Natural killer cell (primary cell): ENCODE results near the gene MED13L. TPM values are rescaled to one million over a fixed set of nuclear protein-coding genes. Genes with fewer than 3 reads are reported as not detected.

Experiments
- ATAC-seq, 3 donors: fragments of 150-1000 bp in 2 of 3; fragments of 200-7000 bp in 1 of 3; cut with Tn5 transposase; 1 replicate in 1 of 3; 2 replicates in 2 of 3; pipeline ENCODE4 v1.10.0; 2021; ENCODE audit warnings: mild to moderate bottlenecking in 2 of 3, moderate library complexity in 2 of 3
- DNase-seq, 2 donors: peaks; one replicate each; pipeline versions ENCODE4 v3.0.0 to v3.0.0-alpha.2; 2013 to 2021; ENCODE audit warnings: mixed read lengths in 1 of 2
- H3K27ac ChIP-seq: one replicate; pipeline ENCODE4 v1.5.1; 2013; ENCODE audit warnings: mild to moderate bottlenecking, low read length
- H3K27me3 ChIP-seq: one replicate; pipeline ENCODE4 v1.6.1; 2013; ENCODE audit warnings: low read length; ENCODE audit not compliant: control insufficient read depth, insufficient read depth
- H3K36me3 ChIP-seq: one replicate; pipeline ENCODE4 v1.6.1; 2013; ENCODE audit warnings: low read length; ENCODE audit not compliant: control insufficient read depth, insufficient read depth
- H3K4me1 ChIP-seq: one replicate; pipeline ENCODE4 v1.6.1; 2013; ENCODE audit warnings: low read length; ENCODE audit not compliant: control insufficient read depth, insufficient read depth
- H3K4me3 ChIP-seq: one replicate; pipeline ENCODE4 v1.5.1; 2013; ENCODE audit warnings: low read length
- H3K9me3 ChIP-seq: one replicate; pipeline ENCODE4 v1.6.1; 2013; ENCODE audit warnings: low read length; ENCODE audit not compliant: control insufficient read depth, insufficient read depth
- H3K27ac Mint-ChIP-seq, 2 donors: one replicate each; pipeline ENCODE4 v1.8.0; 2022; ENCODE audit warnings: mild to moderate bottlenecking in 2 of 2, mixed read lengths in 2 of 2, moderate library complexity in 1 of 2
- H3K27me3 Mint-ChIP-seq, 2 donors: one replicate each; pipeline ENCODE4 v1.8.0; 2022; ENCODE audit warnings: low read depth in 2 of 2, mixed read lengths in 2 of 2
- H3K36me3 Mint-ChIP-seq: one replicate; pipeline ENCODE4 v1.8.0; 2022; ENCODE audit warnings: mixed read lengths
- H3K4me1 Mint-ChIP-seq, 2 donors: one replicate each; pipeline ENCODE4 v1.8.0; 2022; ENCODE audit warnings: mixed read lengths in 2 of 2
- H3K4me3 Mint-ChIP-seq: one replicate; pipeline ENCODE4 v1.8.0; 2022; ENCODE audit warnings: mild to moderate bottlenecking, moderate library complexity, mixed read lengths
- H3K9me3 Mint-ChIP-seq, 2 donors: one replicate each; pipeline ENCODE4 v1.8.0; 2022; ENCODE audit warnings: mixed read lengths in 2 of 2
- WGBS: methylation state at CpG from one replicate; pipeline ENCODE4 v1.1.7; 2013; ENCODE audit warnings: missing lambda C conversion rate; ENCODE audit not compliant: insufficient coverage; 5-methylcytosine and 5-hydroxymethylcytosine counted together
- intact Hi-C: fragments of 100-400 bp; cut with micrococcal nuclease; formaldehyde crosslinking; loops from one replicate; pipeline ENCODE4 v1.14.2; 2022
- total RNA-seq, 4 donors: library from RNA; stranded (reverse); fragments of 120-200 nt in 1 of 4; gene quantifications; one replicate each; pipeline versions ENCODE4 v1.2.3 to v1.2.4, GENCODE V29; 2013 to 2022
- TF ChIP-seq, protein P1 (sequence below): fragments of 200-600 bp; IDR thresholded peaks from one replicate; pipeline ENCODE4 v1.8.0; 2022; ENCODE audit warnings: antibody characterized with exemption

Gene MED13L
- total RNA-seq, 3 donors from 2014 or later (not counting 1 experiment from before 2014, with no cell fraction given) = 237 to 316 (median 240) TPM

DNA sequence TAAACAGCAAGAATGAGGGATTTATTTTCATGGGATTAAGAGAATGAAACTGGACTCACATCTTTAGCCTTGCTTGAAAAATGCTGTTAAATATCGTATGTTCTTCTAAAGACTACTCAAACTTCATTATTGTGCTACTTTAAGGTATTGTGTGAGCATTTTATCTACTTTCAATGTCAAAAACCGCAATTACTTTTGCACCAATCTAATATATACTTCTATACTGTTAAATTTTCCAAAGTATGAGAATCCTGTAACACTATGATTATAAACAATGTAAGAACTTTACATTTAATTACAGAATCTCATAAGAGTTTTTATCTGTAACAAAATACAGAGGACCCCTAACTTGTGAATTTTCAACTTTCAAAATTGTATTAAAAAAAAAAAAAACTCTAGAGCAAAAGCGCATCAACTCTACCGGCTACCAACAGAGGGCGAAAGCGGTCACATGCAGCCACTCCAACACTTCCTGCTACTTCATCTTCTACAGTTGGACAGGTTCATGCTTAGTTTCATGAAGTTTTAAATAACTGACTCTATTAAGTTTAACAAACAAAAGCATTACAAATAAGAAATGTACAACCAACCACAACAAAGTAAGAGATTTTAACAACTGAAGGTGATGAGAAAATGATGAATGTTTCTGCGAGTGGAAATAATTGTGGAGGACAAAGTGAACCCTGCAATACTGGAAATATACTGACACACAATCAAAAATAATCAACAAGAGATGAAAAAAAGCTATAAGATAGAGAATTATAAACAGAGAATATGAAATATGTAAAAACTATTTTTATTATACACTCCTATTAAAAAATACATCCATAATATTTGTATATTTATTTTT lies 210.9 kb downstream of the MED13L start:
- Mint-ChIP-seq H3K27me3 (no peaks in the 10 kb centered on the region), H3K27ac (peak overlapping the region; percentile 13 to 50), H3K4me3 (no peak overlapping the region), H3K4me1 (peaks cover 41 to 44% of the 10 kb centered on the region in 2 donors), H3K36me3 (no peaks in the 10 kb centered on the region), H3K9me3 (no peaks in the 10 kb centered on the region)
- Histone ChIP-seq H3K27ac (no peak overlapping the region), H3K36me3 (no peaks in the 10 kb centered on the region), H3K9me3 (no peaks in the 10 kb centered on the region), H3K4me1 (peaks cover under 1% of the 10 kb centered on the region), H3K27me3 (no peaks in the 10 kb centered on the region), H3K4me3 (no peak overlapping the region)
- peak; percentile 42 to 80 for DNase-seq
- intact Hi-C loops = loop anchor here (1.0 to 5.0 kb wide), 2 partner anchors 170 to 211 kb away; partner anchors contain the start of gene MED13L
- 13% methylated on average over 4 of the region's 7 CpGs for WGBS
- TF ChIP-seq, protein P1, sequence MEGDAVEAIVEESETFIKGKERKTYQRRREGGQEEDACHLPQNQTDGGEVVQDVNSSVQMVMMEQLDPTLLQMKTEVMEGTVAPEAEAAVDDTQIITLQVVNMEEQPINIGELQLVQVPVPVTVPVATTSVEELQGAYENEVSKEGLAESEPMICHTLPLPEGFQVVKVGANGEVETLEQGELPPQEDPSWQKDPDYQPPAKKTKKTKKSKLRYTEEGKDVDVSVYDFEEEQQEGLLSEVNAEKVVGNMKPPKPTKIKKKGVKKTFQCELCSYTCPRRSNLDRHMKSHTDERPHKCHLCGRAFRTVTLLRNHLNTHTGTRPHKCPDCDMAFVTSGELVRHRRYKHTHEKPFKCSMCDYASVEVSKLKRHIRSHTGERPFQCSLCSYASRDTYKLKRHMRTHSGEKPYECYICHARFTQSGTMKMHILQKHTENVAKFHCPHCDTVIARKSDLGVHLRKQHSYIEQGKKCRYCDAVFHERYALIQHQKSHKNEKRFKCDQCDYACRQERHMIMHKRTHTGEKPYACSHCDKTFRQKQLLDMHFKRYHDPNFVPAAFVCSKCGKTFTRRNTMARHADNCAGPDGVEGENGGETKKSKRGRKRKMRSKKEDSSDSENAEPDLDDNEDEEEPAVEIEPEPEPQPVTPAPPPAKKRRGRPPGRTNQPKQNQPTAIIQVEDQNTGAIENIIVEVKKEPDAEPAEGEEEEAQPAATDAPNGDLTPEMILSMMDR = peak; percentile 95
- peak; percentile 83 to 94 (median 84) for ATAC-seq

DNA sequence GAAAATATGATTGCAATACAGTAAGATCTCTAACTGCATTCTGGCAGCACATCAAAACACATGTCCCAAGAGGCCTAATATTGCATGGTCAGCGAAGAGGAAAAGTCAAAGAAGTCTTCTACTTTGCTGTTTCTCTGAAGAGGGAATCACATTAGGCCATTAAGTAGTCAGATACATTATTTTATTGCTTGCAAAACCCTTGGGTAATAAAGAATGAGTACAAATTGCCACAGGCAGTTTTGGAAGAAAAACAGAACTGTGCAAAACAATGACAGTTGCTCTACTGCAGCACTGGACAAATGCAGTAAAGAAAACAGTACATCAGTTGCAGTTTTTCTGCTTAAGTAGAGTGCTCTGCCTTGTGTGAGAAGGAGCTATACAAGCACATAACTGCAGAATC lies 211.9 kb downstream of the MED13L start:
- Mint-ChIP-seq H3K4me3 (no peak overlapping the region), H3K4me1 (peaks cover 43 to 49% of the 10 kb centered on the region in 2 donors), H3K9me3 (no peaks in the 10 kb centered on the region), H3K27ac (no peak overlapping the region), H3K36me3 (no peaks in the 10 kb centered on the region), H3K27me3 (no peaks in the 10 kb centered on the region)
- TF ChIP-seq, protein P1 = no peak
- H3K4me1 ChIP-seq = peaks cover 2% of the 10 kb centered on the region
- no peak overlapping the region for H3K27ac ChIP-seq
- WGBS = 100% methylated on average over 1 of the region's 1 CpG
- ATAC-seq (no peak), DNase-seq (no peak)
- no peaks in the 10 kb centered on the region for H3K36me3 ChIP-seq
- intact Hi-C loops = loop anchor here (1.0 to 5.0 kb wide), 2 partner anchors 171 to 212 kb away; partner anchors contain the start of gene MED13L
- no peaks in the 10 kb centered on the region for H3K9me3 ChIP-seq
- no peak overlapping the region for H3K4me3 ChIP-seq
- H3K27me3 ChIP-seq = no peaks in the 10 kb centered on the region

DNA sequence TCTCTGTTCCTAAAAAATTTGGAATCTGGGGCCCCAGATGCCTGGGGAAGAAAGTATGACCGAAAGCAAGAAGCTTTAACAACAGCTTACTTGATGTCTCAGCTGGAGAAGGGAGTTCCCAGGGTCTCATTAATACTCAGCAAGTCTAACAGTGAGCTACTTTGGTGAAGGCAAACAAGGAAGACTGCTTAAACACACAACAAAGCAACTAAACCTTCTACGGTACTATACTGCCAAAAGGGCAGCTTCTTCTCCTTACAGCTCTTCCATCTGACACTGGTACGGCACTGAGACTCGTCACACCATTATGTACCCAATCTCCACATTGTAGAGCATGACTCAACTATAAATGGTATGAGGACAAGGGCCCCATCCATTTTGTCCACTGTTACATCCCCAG lies 213.0 kb downstream of the MED13L start:
- 89% methylated on average over 4 of the region's 4 CpGs for WGBS
- intact Hi-C loops = no loop called here
- Mint-ChIP-seq H3K9me3 (no peaks in the 10 kb centered on the region), H3K27me3 (no peaks in the 10 kb centered on the region), H3K36me3 (no peaks in the 10 kb centered on the region), H3K4me1 (peaks cover 39 to 46% of the 10 kb centered on the region in 2 donors), H3K27ac (peak overlapping the region in 1 of 2 donors; percentile 9), H3K4me3 (no peak overlapping the region)
- no peaks in the 10 kb centered on the region for H3K27me3 ChIP-seq
- no peak overlapping the region for H3K27ac ChIP-seq
- no peak for ATAC-seq
- no peak overlapping the region for H3K4me3 ChIP-seq
- no peaks in the 10 kb centered on the region for H3K36me3 ChIP-seq
- no peak for DNase-seq
- TF ChIP-seq, protein P1 = no peak
- peaks cover 8% of the 10 kb centered on the region for H3K4me1 ChIP-seq
- no peaks in the 10 kb centered on the region for H3K9me3 ChIP-seq
